MCF 10A (cell line): ENCODE data around the gene ROCK2. TPM values are rescaled to one million over a fixed set of nuclear protein-coding genes. Genes with fewer than 3 reads are reported as not detected.
A peak's percentile ranks its signal among the peaks of the same experiment; 100 is the strongest.

Experiments
- Bru-seq: library from RNA; stranded (reverse); fragments of 400-500 nt; gene quantifications from one replicate; lab custom pipeline; 2021; lab: Mats Ljungman, UMichigan
- BruChase-seq, 2 experiments: library from RNA; stranded (reverse); fragments of 400-500 nt; gene quantifications; one replicate each; lab custom pipeline; 2021; lab: Mats Ljungman, UMichigan
- BruUV-seq: library from RNA; stranded (reverse); fragments of 400-500 nt; replicated peaks from 2 replicates; lab custom pipeline; 2021; lab: Mats Ljungman, UMichigan
- CTCF ChIA-PET: fragments of 300-600 bp; sonication (Branson Sonifier 250); formaldehyde crosslinking; extraction: SDS; loops from one replicate; lab custom pipeline; 2021; ENCODE audit warnings: antibody characterized with exemption, inconsistent platforms; lab: Yijun Ruan, JAX
- POLR2A ChIA-PET: fragments of 300-600, 350-650 bp; sonication (Branson Sonifier 250); formaldehyde crosslinking; extraction: SDS; loops from one replicate; lab custom pipeline; 2020; ENCODE audit warnings: antibody characterized with exemption, inconsistent platforms; lab: Yijun Ruan, JAX
- DNase-seq: peaks from one replicate; pipeline ENCODE4 v3.0.0-alpha.2; 2018; ENCODE audit not compliant: unreplicated experiment
- H3K27ac Mint-ChIP-seq: one replicate; pipeline ENCODE4 v1.8.0; 2022; ENCODE audit warnings: mild to moderate bottlenecking, low read depth, mixed read lengths; ENCODE audit not compliant: unreplicated experiment
- H3K27me3 Mint-ChIP-seq: one replicate; pipeline ENCODE4 v1.8.0; 2022; ENCODE audit warnings: mixed read lengths; ENCODE audit not compliant: insufficient read depth, unreplicated experiment
- H3K36me3 Mint-ChIP-seq: one replicate; pipeline ENCODE4 v1.8.0; 2022; ENCODE audit warnings: mild to moderate bottlenecking, moderate library complexity, mixed read lengths; ENCODE audit not compliant: insufficient read depth, unreplicated experiment
- H3K4me1 Mint-ChIP-seq: one replicate; pipeline ENCODE4 v1.8.0; 2022; ENCODE audit warnings: mixed read lengths; ENCODE audit not compliant: insufficient read depth, unreplicated experiment
- H3K4me3 Mint-ChIP-seq: one replicate; pipeline ENCODE4 v1.8.0; 2022; ENCODE audit warnings: mild to moderate bottlenecking, moderate library complexity, mixed read lengths; ENCODE audit not compliant: unreplicated experiment
- H3K9me3 Mint-ChIP-seq: one replicate; pipeline ENCODE4 v1.8.0; 2022; ENCODE audit warnings: mixed read lengths; ENCODE audit not compliant: unreplicated experiment
- CTCF ChIP-seq: fragments of 200-600 bp; IDR thresholded peaks from one replicate; pipeline ENCODE4 v1.8.0; 2022; ENCODE audit warnings: antibody characterized with exemption, mild to moderate bottlenecking; ENCODE audit not compliant: unreplicated experiment
- intact Hi-C: fragments of 100-400 bp; cut with micrococcal nuclease; formaldehyde crosslinking; loops from 2 replicates; pipeline ENCODE4 v1.14.1; 2022
- long read RNA-seq: library from polyadenylated mRNA; stranded (forward); transcript quantifications from one replicate; pipeline ENCODE4 v2.0.0, GENCODE V29; 2022
- total RNA-seq: library from RNA; stranded (reverse); gene quantifications from 2 replicates; pipeline ENCODE4 v1.2.3, GENCODE V29; 2022

ROCK2 gene
- total RNA-seq: 40.0 and 40.7 TPM in 2 replicates
- Bru-seq, nascent RNA: percentile 84 among the genes with signal in this experiment
- BruChase-seq, experiment 1, labeled RNA remaining after a 6-hour chase: percentile 87 among the genes with signal in this experiment
- percentile 81 among the genes with signal in this experiment for BruChase-seq, experiment 2, labeled RNA remaining after a 2-hour chase
- long read RNA-seq, full-length matches to known transcripts: 27 of 45 reads
- long read RNA-seq, partial matches to known transcripts: 11 of 45 reads
- long read RNA-seq, other reads (novel, unspliced or antisense): 7 of 45 reads

GRCh38 chr2:11344342-11344955, at the start of gene ROCK2:
TSS of gene ROCK2 (minus strand) at chr2:11344636. CDS start at chr2:11344136, 500 bp downstream.
- no TSS peak for BruUV-seq
- CTCF ChIA-PET: interaction anchor here (0.8 to 2.6 kb wide), 5 partner anchors 45 to 111 kb away, joined by 3 to 11 read pairs (median 7); no protein-coding TSS in a partner anchor
- DNase-seq: peak; percentile 82
- H3K4me3 Mint-ChIP-seq: peak within 1 kb of the TSS; percentile 91
- no peaks in the 10 kb centered on the region for H3K9me3 Mint-ChIP-seq
- H3K27me3 Mint-ChIP-seq: no peaks in the 10 kb centered on the region
- intact Hi-C loops: no loop called here
- TF ChIP-seq CTCF: no peak
- peaks cover 5% of the 10 kb centered on the region for H3K36me3 Mint-ChIP-seq
- H3K27ac Mint-ChIP-seq: peak within 1 kb of the TSS; percentile 97
- H3K4me1 Mint-ChIP-seq: peaks cover 7% of the 10 kb centered on the region
- POLR2A ChIA-PET: interaction anchor here (0.7 to 6.1 kb wide), 34 partner anchors 10 to 189 kb away, joined by 3 to 147 read pairs (median 4); partner anchors contain the start of genes E2F6 and GREB1

- H3K27ac Mint-ChIP-seq: no peak overlapping the region
- no peak for DNase-seq
- CTCF ChIA-PET: interaction anchor here (0.7 to 1.2 kb wide), 3 partner anchors 20 to 357 kb away, joined by 3 read pairs; no protein-coding TSS in a partner anchor
- no peaks in the 10 kb centered on the region for H3K27me3 Mint-ChIP-seq
- no peak overlapping the region for H3K4me3 Mint-ChIP-seq
- intact Hi-C loops: no loop called here
- POLR2A ChIA-PET: interaction anchor here (0.6 kb wide), 1 partner anchor 8 kb away, joined by 3 read pairs; no protein-coding TSS in a partner anchor
- H3K4me1 Mint-ChIP-seq: peaks cover 24% of the 10 kb centered on the region
- no peak for TF ChIP-seq CTCF
- no peaks in the 10 kb centered on the region for H3K36me3 Mint-ChIP-seq
- H3K9me3 Mint-ChIP-seq: no peaks in the 10 kb centered on the region
- BruUV-seq: no TSS peak
Measured at GRCh38 chr2:11393711-11394236, 49.3 kb upstream of the ROCK2 start.

- ChIA-PET POLR2A (interaction anchor here (0.7 to 3.4 kb wide), 3 partner anchors 44 to 768 kb away, joined by 3 to 44 read pairs (median 3); partner anchors contain the start of gene ROCK2), CTCF (interaction anchor here (0.5 to 2.5 kb wide), 4 partner anchors 17 to 744 kb away, joined by 3 to 6 read pairs (median 3); no protein-coding TSS in a partner anchor)
- DNase-seq: no peak
Measured at GRCh38 chr2:11391942-11392266, 47.5 kb upstream of the ROCK2 start.

More at GRCh38 chr2:11391942-11392266, 47.5 kb upstream of the ROCK2 start:
- Mint-ChIP-seq H3K27ac (no peak overlapping the region), H3K9me3 (no peaks in the 10 kb centered on the region), H3K36me3 (no peaks in the 10 kb centered on the region), H3K4me3 (no peak overlapping the region), H3K27me3 (no peaks in the 10 kb centered on the region), H3K4me1 (peaks cover 24% of the 10 kb centered on the region)
- intact Hi-C loops: no loop called here
- BruUV-seq: no TSS peak
- no peak for TF ChIP-seq CTCF
